Muscle layer of duodenum (tissue), 2 donors: Measurements from ENCODE around the gene FAM169A.

Experiments used
- H3K27ac ChIP-seq: one replicate; pipeline ENCODE4 v1.7.0; 2013; ENCODE audit warnings: mild to moderate bottlenecking, low read length
- H3K27me3 ChIP-seq: one replicate; pipeline ENCODE4 v1.7.0; 2013; ENCODE audit warnings: low read depth, mild to moderate bottlenecking, control low read depth, low read length
- H3K36me3 ChIP-seq, 2 donors: one replicate each; pipeline ENCODE4 v1.7.0; 2013; ENCODE audit warnings: low read length in 2 of 2, control low read depth in 1 of 2, mild to moderate bottlenecking in 1 of 2; ENCODE audit not compliant: insufficient read depth in 2 of 2, control insufficient read depth in 1 of 2
- H3K4me1 ChIP-seq, 2 donors: one replicate each; pipeline ENCODE4 v1.7.0; 2013; ENCODE audit warnings: low read length in 2 of 2, mild to moderate bottlenecking in 2 of 2, control low read depth in 1 of 2, moderate library complexity in 1 of 2; ENCODE audit not compliant: insufficient read depth in 2 of 2, control insufficient read depth in 1 of 2
- H3K4me3 ChIP-seq, 2 donors: one replicate each; pipeline ENCODE4 v1.7.0; 2013; ENCODE audit warnings: low read length in 2 of 2, low read depth in 1 of 2, mild to moderate bottlenecking in 1 of 2
- H3K9me3 ChIP-seq, 2 donors: one replicate each; pipeline ENCODE4 v1.7.0; 2013; ENCODE audit warnings: low read length in 2 of 2, control low read depth in 1 of 2, mild to moderate bottlenecking in 1 of 2; ENCODE audit not compliant: control insufficient read depth in 1 of 2
- donor health status: healthy.

The FAM169A gene

GRCh38 chr5:74787424-74787823, 78.8 kb downstream of the FAM169A start:
- Histone ChIP-seq H3K4me3 (no peak overlapping the region), H3K36me3 (no peaks in the 10 kb centered on the region), H3K27ac (no peak overlapping the region), H3K9me3 (no peaks in the 10 kb centered on the region), H3K27me3 (no peaks in the 10 kb centered on the region), H3K4me1 (no peaks in the 10 kb centered on the region)

GRCh38 chr5:74786851-74787250, 79.3 kb downstream of the FAM169A start:
- no peak overlapping the region for H3K4me3 ChIP-seq
- H3K27ac ChIP-seq: no peak overlapping the region
- H3K9me3 ChIP-seq: no peaks in the 10 kb centered on the region
- H3K4me1 ChIP-seq: no peaks in the 10 kb centered on the region
- no peaks in the 10 kb centered on the region for H3K27me3 ChIP-seq
- no peaks in the 10 kb centered on the region for H3K36me3 ChIP-seq

GRCh38 chr5:74778609-74779008, 87.6 kb downstream of the FAM169A start:
- H3K4me1 ChIP-seq: no peaks in the 10 kb centered on the region
- H3K4me3 ChIP-seq: no peak overlapping the region
- no peaks in the 10 kb centered on the region for H3K9me3 ChIP-seq
- H3K36me3 ChIP-seq: peaks cover 6 to 32% of the 10 kb centered on the region in 2 donors
- H3K27ac ChIP-seq: no peak overlapping the region
- no peaks in the 10 kb centered on the region for H3K27me3 ChIP-seq

- Histone ChIP-seq H3K4me3 (no peak overlapping the region), H3K4me1 (peaks cover 8 to 10% of the 10 kb centered on the region in 2 donors), H3K9me3 (no peaks in the 10 kb centered on the region), H3K27ac (no peak overlapping the region), H3K27me3 (no peaks in the 10 kb centered on the region), H3K36me3 (peaks cover 24 to 56% of the 10 kb centered on the region in 2 donors)
These were observed 93.8 kb downstream of the FAM169A start for GRCh38 chr5:74772359-74772758.

GRCh38 chr5:74767579-74767913, 98.6 kb downstream of the FAM169A start:
- H3K4me1 ChIP-seq: peaks cover 8 to 33% of the 10 kb centered on the region in 2 donors
- H3K27ac ChIP-seq: peak overlapping the region; percentile 83
- H3K36me3 ChIP-seq: peaks cover 20 to 21% of the 10 kb centered on the region in 2 donors
- no peaks in the 10 kb centered on the region for H3K27me3 ChIP-seq
- no peaks in the 10 kb centered on the region for H3K9me3 ChIP-seq
- peak overlapping the region; percentile 98 to 100 for H3K4me3 ChIP-seq

- peak within 1 kb of the TSS; percentile 98 to 100 for H3K4me3 ChIP-seq
- H3K27me3 ChIP-seq: no peaks in the 10 kb centered on the region
- peak within 1 kb of the TSS; percentile 83 for H3K27ac ChIP-seq
- H3K4me1 ChIP-seq: peaks cover 8 to 33% of the 10 kb centered on the region in 2 donors
- H3K36me3 ChIP-seq: peaks cover 21 to 22% of the 10 kb centered on the region in 2 donors
- no peaks in the 10 kb centered on the region for H3K9me3 ChIP-seq
These were observed 99.2 kb downstream of the FAM169A start, which contains the start of the genes GFM2 and NSA2 for GRCh38 chr5:74766849-74767578. Gene GFM2, minus strand, starts transcription at chr5:74767117. Its CDS starts 3,375 bp downstream, at chr5:74763742. Gene NSA2, plus strand, starts transcription at chr5:74767249. Its CDS starts 112 bp downstream, at chr5:74767361.

- H3K4me1 ChIP-seq: peaks cover 8 to 33% of the 10 kb centered on the region in 2 donors
- peak overlapping the region; percentile 83 for H3K27ac ChIP-seq
- H3K9me3 ChIP-seq: no peaks in the 10 kb centered on the region
- H3K36me3 ChIP-seq: peaks cover 19 to 22% of the 10 kb centered on the region in 2 donors
- no peaks in the 10 kb centered on the region for H3K27me3 ChIP-seq
- peak overlapping the region; percentile 98 to 100 for H3K4me3 ChIP-seq
These were observed 99.8 kb downstream of the FAM169A start for GRCh38 chr5:74766418-74766848.

GRCh38 chr5:74765929-74766328, 100.3 kb downstream of the FAM169A start:
- Histone ChIP-seq H3K27ac (no peak overlapping the region), H3K36me3 (peaks cover 19 to 21% of the 10 kb centered on the region in 2 donors), H3K9me3 (no peaks in the 10 kb centered on the region), H3K4me1 (peaks cover 8 to 33% of the 10 kb centered on the region in 2 donors), H3K27me3 (no peaks in the 10 kb centered on the region), H3K4me3 (peak overlapping the region; percentile 98 to 100)

GRCh38 chr5:74765201-74765600, 101.0 kb downstream of the FAM169A start:
- Histone ChIP-seq H3K27ac (no peak overlapping the region), H3K9me3 (no peaks in the 10 kb centered on the region), H3K27me3 (no peaks in the 10 kb centered on the region), H3K36me3 (peaks cover 19 to 22% of the 10 kb centered on the region in 2 donors), H3K4me1 (peaks cover 8 to 33% of the 10 kb centered on the region in 2 donors), H3K4me3 (peak overlapping the region in 1 of 2 donors; percentile 100)

- no peaks in the 10 kb centered on the region for H3K9me3 ChIP-seq
- peaks cover 8 to 33% of the 10 kb centered on the region in 2 donors for H3K4me1 ChIP-seq
- H3K36me3 ChIP-seq: peaks cover 21 to 28% of the 10 kb centered on the region in 2 donors
- no peaks in the 10 kb centered on the region for H3K27me3 ChIP-seq
- no peak overlapping the region for H3K27ac ChIP-seq
- no peak overlapping the region for H3K4me3 ChIP-seq
These were observed 102.7 kb downstream of the FAM169A start for GRCh38 chr5:74763504-74763903.

GRCh38 chr5:74762599-74762998, 103.6 kb downstream of the FAM169A start:
- Histone ChIP-seq H3K36me3 (peaks cover 27 to 35% of the 10 kb centered on the region in 2 donors), H3K4me3 (no peak overlapping the region), H3K4me1 (peaks cover 0 to 25% of the 10 kb centered on the region in 2 donors), H3K27ac (no peak overlapping the region), H3K9me3 (no peaks in the 10 kb centered on the region), H3K27me3 (no peaks in the 10 kb centered on the region)
